Caco-2 (cell line): Measurements from ENCODE around the gene FGF7. TPM values are rescaled to one million over a fixed set of nuclear protein-coding genes. Genes with fewer than 3 reads are reported as not detected.
"Not testable (repeated sequence)": the region's sequence is repeated elsewhere in the genome, so short reads cannot be mapped to it uniquely, and the experiment has no call there.

Source experiments
- BruUV-seq: library from RNA; stranded (reverse); fragments of 400-500 nt; replicated peaks from 2 replicates; lab custom pipeline; 2021; lab: Mats Ljungman, UMichigan
- CTCF ChIA-PET: fragments of 300-600 bp; sonication (Branson Sonifier 250); formaldehyde crosslinking; loops from one replicate; lab custom pipeline; 2022; ENCODE audit warnings: antibody characterized with exemption; lab: Charles Lee
- POLR2A ChIA-PET: fragments of 300-600 bp; sonication (Branson Sonifier 250); formaldehyde crosslinking; loops from one replicate; lab custom pipeline; 2022; ENCODE audit warnings: antibody characterized with exemption; lab: Charles Lee
- DNase-seq, 2 experiments: peaks; one replicate each; pipeline versions ENCODE4 v3.0.0 to v3.0.0-alpha.2; 2020 to 2022
- H3K27me3 ChIP-seq: replicated peaks from 2 replicates; pipeline ENCODE4 v1.6.0; 2011; ENCODE audit warnings: low read length; ENCODE audit not compliant: control insufficient read depth, insufficient read depth
- H3K36me3 ChIP-seq: 2 replicates; pipeline ENCODE4 v1.5.1; 2011; ENCODE audit warnings: low read length; ENCODE audit not compliant: control insufficient read depth, insufficient read depth
- H3K4me1 ChIP-seq: fragments of 250-450 bp; sonication (Bioruptor Pico); 2 replicates; pipeline ENCODE4 v1.5.1; 2020; ENCODE audit warnings: mild to moderate bottlenecking
- H3K4me3 ChIP-seq: 2 replicates; pipeline ENCODE4 v1.5.1; 2011; ENCODE audit warnings: low read depth, mild to moderate bottlenecking, control low read depth, low read length
- H3K9me3 ChIP-seq: fragments of 250-450 bp; sonication (Bioruptor Pico); 2 replicates; pipeline ENCODE4 v1.5.1; 2020; ENCODE audit warnings: mild to moderate bottlenecking, moderate library complexity
- H3K27ac Mint-ChIP-seq: one replicate; pipeline ENCODE4 v1.8.0; 2022; ENCODE audit warnings: mixed read lengths; ENCODE audit not compliant: unreplicated experiment
- H3K27me3 Mint-ChIP-seq: one replicate; pipeline ENCODE4 v1.8.0; 2022; ENCODE audit warnings: mixed read lengths; ENCODE audit not compliant: insufficient read depth, unreplicated experiment
- H3K36me3 Mint-ChIP-seq: one replicate; pipeline ENCODE4 v1.8.0; 2022; ENCODE audit warnings: mild to moderate bottlenecking, mixed read lengths; ENCODE audit not compliant: insufficient read depth, unreplicated experiment
- H3K4me1 Mint-ChIP-seq: one replicate; pipeline ENCODE4 v1.8.0; 2022; ENCODE audit warnings: low read depth, mixed read lengths; ENCODE audit not compliant: unreplicated experiment
- H3K4me3 Mint-ChIP-seq: one replicate; pipeline ENCODE4 v1.8.0; 2022; ENCODE audit warnings: mild to moderate bottlenecking, moderate library complexity, mixed read lengths; ENCODE audit not compliant: unreplicated experiment
- H3K9me3 Mint-ChIP-seq: one replicate; pipeline ENCODE4 v1.8.0; 2022; ENCODE audit warnings: mixed read lengths; ENCODE audit not compliant: unreplicated experiment
- CTCF ChIP-seq, 2 experiments: fragments of 200-600 bp in 1 of 2; IDR thresholded peaks; 1 replicate in 1 of 2; 2 replicates in 1 of 2; pipeline versions ENCODE4 v1.5.1 to v1.8.0; 2011 to 2022; ENCODE audit warnings: antibody characterized with exemption in 1 of 2, control low read depth in 1 of 2, inconsistent platforms in 1 of 2, low read depth in 1 of 2, low read length in 1 of 2, mild to moderate bottlenecking in 1 of 2, moderate library complexity in 1 of 2; ENCODE audit not compliant: insufficient read depth in 1 of 2, severe bottlenecking in 1 of 2, unreplicated experiment in 1 of 2
- intact Hi-C: fragments of 100-400 bp; cut with micrococcal nuclease; formaldehyde crosslinking; loops from one replicate; pipeline ENCODE4 v1.10.0; 2022; ENCODE audit not compliant: unreplicated experiment
- total RNA-seq: library from RNA; stranded (reverse); gene quantifications from 2 replicates; pipeline ENCODE4 v1.2.3, GENCODE V29; 2022

FGF7 gene
- total RNA-seq, 1 experiment from 2014 or later, result 0.18 TPM

- Mint-ChIP-seq H3K4me1 (no peaks in the 10 kb centered on the region), H3K4me3 (no peak overlapping the region), H3K9me3 (peaks cover 4% of the 10 kb centered on the region), H3K27me3 (no peaks in the 10 kb centered on the region), H3K36me3 (no peaks in the 10 kb centered on the region), H3K27ac (no peak overlapping the region)
- no peaks in the 10 kb centered on the region for H3K4me1 ChIP-seq
- ChIA-PET CTCF (no interaction called here), POLR2A (no interaction called here)
- no peak for DNase-seq
- no TSS peak for BruUV-seq
- no peaks in the 10 kb centered on the region for H3K9me3 ChIP-seq
- intact Hi-C loops, result no loop called here
- no peaks in the 10 kb centered on the region for H3K27me3 ChIP-seq
- no peaks in the 10 kb centered on the region for H3K36me3 ChIP-seq
- no peak overlapping the region for H3K4me3 ChIP-seq
- TF ChIP-seq CTCF (IDR thresholded peaks at IDR 0.05; ENCODE audit: insufficient read depth in 1 of 2, low read depth in 1 of 2, low read length in 1 of 2, severe bottlenecking in 1 of 2, unreplicated experiment in 1 of 2), result no peak
Observed at GRCh38 chr15:49506341-49506740, 83.3 kb downstream of the FGF7 start.

- Histone ChIP-seq H3K9me3 (no peaks in the 10 kb centered on the region), H3K36me3 (no peaks in the 10 kb centered on the region), H3K27me3 (no peaks in the 10 kb centered on the region), H3K4me3 (no peak overlapping the region), H3K4me1 (no peaks in the 10 kb centered on the region)
- ChIA-PET POLR2A (no interaction called here), CTCF (no interaction called here)
- Mint-ChIP-seq H3K9me3 (no peaks in the 10 kb centered on the region), H3K27me3 (peaks cover 2% of the 10 kb centered on the region), H3K4me3 (no peak overlapping the region), H3K4me1 (no peaks in the 10 kb centered on the region), H3K27ac (no peak overlapping the region), H3K36me3 (no peaks in the 10 kb centered on the region)
- DNase-seq, result no peak
- intact Hi-C loops, result no loop called here
- no TSS peak for BruUV-seq
- TF ChIP-seq CTCF (IDR thresholded peaks at IDR 0.05; ENCODE audit: insufficient read depth in 1 of 2, low read depth in 1 of 2, low read length in 1 of 2, severe bottlenecking in 1 of 2, unreplicated experiment in 1 of 2), result no peak
Observed at GRCh38 chr15:49507261-49507660, 84.2 kb downstream of the FGF7 start.

- H3K4me3 ChIP-seq, H3K4me1 Mint-ChIP-seq, H3K9me3 ChIP-seq, H3K27me3 ChIP-seq, H3K36me3 Mint-ChIP-seq, BruUV-seq, intact Hi-C loops, DNase-seq, H3K4me3 Mint-ChIP-seq, POLR2A ChIA-PET, H3K27ac Mint-ChIP-seq, H3K9me3 Mint-ChIP-seq, CTCF ChIA-PET, H3K4me1 ChIP-seq, H3K36me3 ChIP-seq: not testable (repeated sequence)
- peaks cover 11% of the 10 kb centered on the region for H3K27me3 Mint-ChIP-seq
Observed at GRCh38 chr15:49512739-49513138, 89.7 kb downstream of the FGF7 start.

- no peaks in the 10 kb centered on the region for H3K4me1 Mint-ChIP-seq
- Histone ChIP-seq H3K36me3 (no peaks in the 10 kb centered on the region), H3K4me3 (no peak overlapping the region), H3K27me3 (no peaks in the 10 kb centered on the region), H3K4me1 (no peaks in the 10 kb centered on the region), H3K9me3 (no peaks in the 10 kb centered on the region)
- intact Hi-C loops, result no loop called here
- BruUV-seq, result no TSS peak
- DNase-seq, result peak in 1 of 2 experiments; percentile 11
- peaks cover 3% of the 10 kb centered on the region for H3K27me3 Mint-ChIP-seq
- no peak overlapping the region for H3K4me3 Mint-ChIP-seq
- no peak overlapping the region for H3K27ac Mint-ChIP-seq
- ChIA-PET CTCF (no interaction called here), POLR2A (no interaction called here)
- TF ChIP-seq CTCF (IDR thresholded peaks at IDR 0.05; ENCODE audit: insufficient read depth in 1 of 2, low read depth in 1 of 2, low read length in 1 of 2, severe bottlenecking in 1 of 2, unreplicated experiment in 1 of 2), result no peak
- H3K9me3 Mint-ChIP-seq, result peaks cover 11% of the 10 kb centered on the region
- no peaks in the 10 kb centered on the region for H3K36me3 Mint-ChIP-seq
Observed at GRCh38 chr15:49521802-49522201, 98.8 kb downstream of the FGF7 start.
